ENCODE measurements around the gene SPOPL.
A peak's percentile ranks its signal among the peaks of the same experiment; 100 is the strongest.

SPOPL gene

GRCh38 chr2:138609446-138609845, 107.9 kb downstream of the SPOPL start:
- DNase-seq, result no peak

GRCh38 chr2:138610201-138610953, 108.8 kb downstream of the SPOPL start:
- DNase-seq, result no peak

- DNase-seq, result no peak
These were observed 113.7 kb downstream of the SPOPL start for GRCh38 chr2:138615257-138615656.

GRCh38 chr2:138617026-138617425, 115.5 kb downstream of the SPOPL start:
- no peak for DNase-seq

GRCh38 chr2:138618971-138619370, 117.4 kb downstream of the SPOPL start:
- DNase-seq, result no peak

GRCh38 chr2:138620431-138620830, 118.9 kb downstream of the SPOPL start:
- DNase-seq, result no peak

- no peak for DNase-seq
These were observed 119.6 kb downstream of the SPOPL start for GRCh38 chr2:138621139-138621538.

GRCh38 chr2:138622613-138623012, 121.0 kb downstream of the SPOPL start:
- DNase-seq, result peak; percentile 12
